NOMO-1 treated with DMSO at 0.1 percent for 48 hours (cell line): ENCODE data around the gene RNF224.

Source experiments
- DNase-seq: peaks from one replicate; lab custom pipeline; 2025; ENCODE audit not compliant: unreplicated experiment; lab: John Stamatoyannopoulos, UW

Gene RNF224

DNA sequence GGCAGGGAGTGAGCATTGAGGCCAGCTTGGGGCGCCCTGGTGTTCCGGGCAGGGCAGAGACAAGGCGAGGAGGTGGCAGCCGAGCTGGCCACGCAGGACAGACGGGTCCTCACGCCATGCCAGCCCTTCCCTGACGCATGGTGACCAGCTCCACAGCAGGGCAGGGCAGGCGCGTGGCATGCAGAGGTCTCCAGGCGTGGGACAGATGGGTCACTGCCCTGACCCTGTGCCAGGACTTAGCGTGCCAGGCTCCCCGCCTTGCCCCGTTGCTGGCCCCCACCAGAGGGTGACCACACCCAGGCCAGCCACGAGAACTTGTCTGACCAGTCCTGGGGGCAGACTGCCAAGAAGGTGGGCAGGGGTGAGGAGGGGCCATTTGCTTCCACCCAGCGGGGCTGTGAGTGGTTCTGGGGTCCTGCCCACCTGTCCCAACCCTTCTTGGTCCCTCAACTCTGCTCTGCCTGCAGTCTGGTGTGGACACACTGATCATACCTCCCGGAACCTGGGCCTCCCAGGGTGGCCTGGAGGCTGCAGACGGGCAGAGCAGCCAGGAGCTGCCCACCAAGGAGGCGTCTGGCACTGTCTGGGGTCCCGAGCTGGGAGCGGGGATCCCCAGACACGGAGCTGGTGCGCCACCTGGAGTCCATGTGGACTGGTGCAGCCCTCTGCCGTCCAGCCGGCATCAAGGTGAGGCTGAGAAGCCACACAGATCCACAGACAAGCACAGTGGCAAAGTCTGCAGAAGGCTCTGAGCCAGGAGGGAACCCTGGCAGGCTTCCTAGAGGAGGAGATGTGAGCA lies at the start of gene RNF224:
RNF224 (plus strand) TSS at position 449 of the 799 bp plus-strand sequence. CDS start 834 bp downstream, outside the sequence.
- DNase-seq: peak; percentile 83

DNA sequence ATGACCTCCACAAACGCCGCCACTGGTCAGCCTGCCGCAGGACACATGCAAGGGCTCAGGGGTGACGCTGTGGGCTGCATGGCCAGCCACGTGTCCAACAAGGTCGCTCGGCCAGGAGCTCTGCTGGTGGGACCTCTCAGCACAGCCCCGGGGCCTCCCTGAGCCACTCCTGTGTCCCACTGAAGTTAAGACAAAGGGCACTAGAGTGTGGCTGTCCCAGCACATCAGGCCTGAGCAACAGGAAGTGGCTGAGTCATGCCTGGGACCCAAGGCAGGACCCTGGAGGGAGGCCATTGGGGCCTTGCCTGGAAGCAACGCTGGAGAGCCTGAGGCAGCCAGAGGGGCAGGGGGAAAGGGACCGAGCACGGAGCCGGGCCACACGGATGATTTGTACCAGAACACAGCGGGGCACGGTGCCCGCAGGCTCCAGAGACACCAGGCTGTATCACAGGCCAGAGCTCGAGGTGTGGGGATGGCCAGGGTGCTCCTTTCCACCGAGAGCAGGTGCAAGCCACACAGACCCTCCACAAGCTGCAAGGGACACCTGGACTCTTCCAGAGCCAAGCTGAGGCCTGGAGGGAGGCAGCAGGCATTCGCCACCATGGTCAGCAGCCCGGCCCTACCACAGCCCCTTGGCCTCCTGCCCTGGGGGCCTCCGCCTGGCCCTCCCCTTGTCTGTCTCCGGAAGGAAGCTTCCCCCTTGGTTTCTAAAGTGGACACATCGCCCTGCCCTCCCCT lies 48.9 kb upstream of the RNF224 start:
- DNase-seq: no peak

DNA sequence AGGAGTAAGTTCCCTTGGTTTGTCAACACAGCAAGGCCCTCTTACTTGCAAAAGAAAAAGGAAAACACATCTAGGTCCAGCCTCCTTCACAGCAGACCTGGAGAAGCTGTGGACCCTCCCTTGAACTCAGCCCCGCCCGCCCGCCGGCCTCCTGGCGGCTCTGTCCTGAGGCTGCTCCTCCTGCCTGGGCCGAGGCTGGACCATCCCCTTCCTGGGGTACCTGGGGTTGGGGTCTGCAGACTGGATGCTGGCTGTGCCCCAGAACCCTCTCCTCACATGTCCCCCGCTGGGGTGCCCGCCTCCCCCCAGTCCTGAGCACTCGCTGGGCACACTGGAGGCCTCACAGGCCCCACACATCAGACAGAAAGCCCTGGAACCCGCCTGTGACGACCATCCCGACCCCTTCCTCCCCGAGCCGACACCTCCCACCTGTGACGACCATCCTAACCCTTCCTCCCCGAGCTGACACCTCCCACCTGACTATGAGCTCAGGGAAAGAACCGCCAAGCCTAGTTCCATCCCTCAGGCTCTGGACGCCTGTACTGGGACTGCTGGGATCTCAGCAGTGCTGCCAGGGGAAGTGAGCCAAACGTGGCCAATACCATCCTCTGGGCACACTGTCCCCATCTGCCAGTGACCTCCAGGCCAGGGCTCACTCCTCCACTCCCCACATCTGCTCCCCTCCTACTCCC lies 48.2 kb upstream of the RNF224 start:
- DNase-seq: no peak

DNA sequence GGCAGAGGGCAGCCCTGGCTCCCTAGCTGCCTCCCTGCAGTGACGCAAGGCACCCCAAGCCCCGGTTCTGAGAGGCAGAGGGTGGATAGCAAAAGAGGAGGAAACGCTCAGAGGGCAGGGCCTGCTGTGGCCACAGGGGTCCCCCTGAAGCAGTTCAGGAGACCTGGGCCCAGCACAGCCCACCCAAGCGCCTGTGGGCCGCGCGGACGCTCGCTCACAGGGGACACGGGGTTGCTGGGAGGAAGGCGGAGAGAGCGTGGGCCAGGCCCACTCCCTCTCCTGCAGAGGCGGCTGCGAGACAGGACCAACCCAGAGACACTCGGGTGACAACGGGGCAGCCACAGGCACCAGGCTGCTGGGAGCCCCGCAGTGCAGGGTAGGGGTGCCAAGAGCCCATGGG lies 47.5 kb upstream of the RNF224 start:
- no peak for DNase-seq

DNA sequence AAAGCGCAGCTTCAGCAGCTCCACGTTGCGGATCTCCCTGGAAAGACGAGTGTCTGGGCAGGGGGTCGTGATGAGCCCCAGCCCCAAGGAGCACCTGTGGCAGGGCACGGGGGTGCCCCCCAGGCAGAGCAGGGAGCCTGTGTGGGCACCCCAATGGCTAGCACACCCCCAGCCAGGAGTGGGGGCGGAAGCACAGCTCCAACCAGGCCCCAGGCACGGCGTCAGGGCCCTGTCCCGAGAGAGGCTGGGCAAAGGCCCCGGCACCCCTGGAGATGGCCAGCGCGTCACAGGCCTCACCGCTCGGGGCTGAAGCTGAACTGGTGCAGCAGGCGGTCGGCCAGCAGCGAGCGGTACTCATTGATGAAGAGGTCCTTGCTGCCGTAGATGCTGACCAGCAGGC lies 46.8 kb upstream of the RNF224 start:
- no peak for DNase-seq

DNA sequence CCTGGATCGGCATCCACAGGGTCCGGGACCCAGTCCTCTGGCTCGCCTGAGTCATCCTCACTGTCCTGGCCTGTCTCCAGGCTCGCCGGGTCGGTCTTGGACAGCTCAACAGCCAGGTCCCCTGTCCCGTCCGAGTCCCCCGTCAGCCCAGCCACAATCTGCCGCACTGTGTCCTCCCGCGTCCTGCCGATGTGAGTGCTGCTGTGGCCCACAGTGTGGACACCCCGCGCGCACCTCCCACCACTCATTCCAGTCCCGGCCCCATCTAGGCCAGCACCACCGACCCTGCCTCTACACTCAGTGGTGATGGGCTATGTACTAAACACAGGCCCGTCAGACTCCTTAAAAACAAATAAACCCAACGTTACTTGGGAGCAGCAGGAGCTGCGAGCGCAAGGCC lies 45.6 kb upstream of the RNF224 start:
- DNase-seq: no peak

DNA sequence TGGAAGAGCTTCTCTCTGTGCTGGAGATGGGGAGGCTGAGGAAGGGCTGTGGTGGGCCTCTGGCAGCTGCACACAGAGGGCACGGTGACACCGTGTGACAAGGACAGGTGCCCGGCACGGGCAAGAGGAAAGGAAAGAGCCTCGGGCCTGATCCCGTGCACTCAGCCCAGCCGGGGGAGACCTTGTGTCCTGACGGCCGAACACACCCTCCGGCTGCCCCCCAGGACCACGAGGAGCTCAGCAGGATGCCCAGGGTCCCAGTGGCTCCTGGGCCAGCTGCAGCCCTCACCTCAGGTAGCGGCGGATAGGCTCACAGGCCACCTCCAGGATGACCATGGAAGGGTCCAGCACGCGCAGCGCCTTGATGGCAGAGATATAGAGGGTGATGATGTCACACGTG lies 44.5 kb upstream of the RNF224 start:
- no peak for DNase-seq

DNA sequence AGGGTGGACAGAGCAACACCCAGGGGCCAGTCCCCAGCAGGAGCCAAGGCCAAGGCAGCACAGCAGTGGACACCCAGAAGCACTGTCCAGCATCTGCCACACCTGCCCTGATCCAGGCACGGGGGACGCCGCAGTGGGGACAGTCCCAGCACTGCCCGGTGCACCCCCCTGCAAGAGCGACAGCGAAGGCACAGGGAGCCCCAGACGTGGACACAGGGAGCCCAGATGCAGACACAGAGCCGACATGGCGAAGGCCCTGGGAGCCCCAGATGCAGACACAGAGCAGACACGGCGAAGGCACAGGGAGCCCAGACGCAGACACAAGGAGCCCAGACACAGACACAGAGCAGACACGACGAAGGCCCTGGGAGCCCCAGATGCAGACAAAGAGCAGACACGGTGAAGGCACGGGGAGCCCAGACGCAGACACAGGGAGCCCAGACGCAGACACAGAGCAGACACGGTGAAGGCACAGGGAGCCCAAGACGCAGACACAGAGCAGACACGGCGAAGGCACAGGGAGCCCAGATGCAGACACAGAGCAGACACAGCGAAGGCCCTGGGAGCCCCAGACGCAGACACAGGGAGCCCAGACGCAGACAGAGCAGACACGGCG lies 43.2 kb upstream of the RNF224 start:
- no peak for DNase-seq

DNA sequence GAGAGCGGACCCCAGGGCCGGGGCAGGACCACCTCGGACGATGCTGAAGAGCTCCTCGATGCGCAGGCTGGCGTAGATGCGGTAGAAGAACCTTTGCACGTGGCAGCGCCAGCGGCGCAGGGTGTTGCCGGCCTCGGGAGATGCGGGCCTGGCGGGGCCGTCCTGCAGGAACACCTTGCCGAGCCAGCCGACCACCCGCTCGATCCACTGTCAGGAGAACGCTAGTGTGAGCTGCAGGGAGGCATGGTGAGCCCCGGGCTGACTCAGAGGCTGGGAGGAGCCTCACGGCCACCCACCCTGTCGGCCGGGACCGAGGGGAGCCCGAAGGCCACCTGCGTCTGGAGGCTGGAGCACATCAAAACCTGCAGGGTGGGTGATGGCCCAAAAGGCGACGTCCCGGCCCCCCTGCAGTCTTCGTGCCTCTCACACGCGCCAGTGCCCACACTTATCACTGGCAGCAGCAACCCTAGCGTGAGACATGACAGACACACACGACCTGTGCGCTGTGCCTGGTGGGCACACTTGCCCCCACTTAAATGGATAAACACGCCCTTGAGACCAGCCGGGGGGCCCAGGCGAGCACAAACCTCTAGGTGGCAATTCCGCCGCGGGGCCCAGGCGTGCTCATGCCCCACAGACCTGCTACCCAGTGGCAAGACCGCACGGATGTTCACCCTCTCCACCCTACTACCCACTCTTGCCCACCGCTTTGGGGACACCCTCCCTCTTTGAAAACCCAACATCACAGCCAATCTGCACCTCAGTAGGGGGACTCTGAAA lies 42.2 kb upstream of the RNF224 start:
- DNase-seq: no peak

DNA sequence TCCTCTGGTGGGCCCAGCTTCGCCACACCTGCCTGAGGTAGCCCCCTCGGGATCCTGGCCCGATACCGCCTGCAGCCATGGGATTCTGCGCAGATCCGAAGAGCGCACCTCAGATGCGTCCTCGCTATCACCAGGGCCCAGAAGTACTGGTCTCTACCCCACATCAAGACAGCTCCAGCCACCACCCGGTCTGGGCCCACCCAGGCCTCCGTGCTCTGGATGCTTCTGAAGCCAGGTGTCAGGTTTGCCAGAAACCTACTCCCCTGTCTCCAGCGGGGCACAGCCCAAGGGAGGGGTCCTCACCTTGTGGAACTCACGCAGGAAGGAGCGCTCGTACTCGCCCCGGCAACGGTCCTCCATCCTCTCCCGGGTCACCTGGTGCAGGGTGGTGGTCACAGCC lies 41.4 kb upstream of the RNF224 start:
- DNase-seq: no peak

DNA sequence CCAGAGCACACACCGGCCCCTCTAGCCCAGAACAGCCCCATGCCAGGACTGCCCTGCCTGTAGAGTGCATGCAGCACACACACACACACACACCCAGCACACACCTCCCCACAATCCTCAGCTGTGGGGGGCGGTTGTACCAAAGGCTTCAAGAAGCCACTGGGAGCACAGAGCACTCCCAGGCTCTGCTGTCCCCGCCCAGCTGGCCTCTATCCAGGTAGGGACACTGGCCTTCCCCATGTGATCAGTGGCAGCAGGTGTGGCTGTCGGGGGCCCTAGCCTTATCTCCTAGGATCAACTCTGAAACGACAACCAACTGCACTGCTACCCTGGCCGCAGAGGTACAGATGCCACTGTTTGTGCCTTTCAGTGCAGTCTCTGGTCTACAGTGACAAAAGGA lies 40.9 kb upstream of the RNF224 start:
- no peak for DNase-seq

DNA sequence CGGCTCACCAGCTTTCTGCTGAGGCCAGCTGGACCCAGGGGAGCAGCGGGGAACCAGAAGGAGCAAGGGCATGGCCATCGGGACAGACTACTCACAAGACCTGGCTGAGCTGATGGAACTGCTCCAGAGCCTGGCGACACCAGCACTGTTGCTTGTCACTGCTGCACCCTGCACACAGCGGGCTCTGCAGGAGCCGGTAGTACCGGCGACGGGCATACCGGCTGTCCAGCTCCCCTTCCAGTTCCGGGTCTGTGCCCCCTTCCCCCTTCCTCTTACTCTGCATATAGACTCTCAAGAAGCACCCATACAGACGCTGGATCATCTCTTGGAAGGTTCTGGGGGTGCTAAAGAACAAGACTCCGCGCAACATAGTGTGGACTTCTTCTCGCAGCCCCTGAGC lies 39.9 kb upstream of the RNF224 start:
- no peak for DNase-seq

DNA sequence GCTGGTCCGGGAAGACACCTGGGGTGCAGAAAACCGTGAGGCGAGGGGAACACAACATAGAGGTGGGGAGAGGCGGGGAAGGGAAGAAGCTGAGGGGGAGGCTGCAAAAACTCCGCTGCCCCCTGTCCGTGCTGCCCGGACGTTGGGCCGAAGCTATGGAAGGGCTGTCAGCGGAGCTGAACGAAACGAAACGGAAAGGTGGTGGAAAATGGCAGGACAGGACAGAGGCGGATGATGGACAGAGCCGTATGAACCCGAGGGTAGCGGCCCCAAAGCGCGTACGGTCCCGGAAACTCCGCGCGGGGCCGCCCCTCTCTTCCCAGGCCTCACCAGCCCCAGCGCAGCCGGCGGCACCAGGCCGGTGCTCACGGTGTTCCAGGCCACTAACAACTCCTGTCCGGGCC lies 39.2 kb upstream of the RNF224 start:
- no peak for DNase-seq

DNA sequence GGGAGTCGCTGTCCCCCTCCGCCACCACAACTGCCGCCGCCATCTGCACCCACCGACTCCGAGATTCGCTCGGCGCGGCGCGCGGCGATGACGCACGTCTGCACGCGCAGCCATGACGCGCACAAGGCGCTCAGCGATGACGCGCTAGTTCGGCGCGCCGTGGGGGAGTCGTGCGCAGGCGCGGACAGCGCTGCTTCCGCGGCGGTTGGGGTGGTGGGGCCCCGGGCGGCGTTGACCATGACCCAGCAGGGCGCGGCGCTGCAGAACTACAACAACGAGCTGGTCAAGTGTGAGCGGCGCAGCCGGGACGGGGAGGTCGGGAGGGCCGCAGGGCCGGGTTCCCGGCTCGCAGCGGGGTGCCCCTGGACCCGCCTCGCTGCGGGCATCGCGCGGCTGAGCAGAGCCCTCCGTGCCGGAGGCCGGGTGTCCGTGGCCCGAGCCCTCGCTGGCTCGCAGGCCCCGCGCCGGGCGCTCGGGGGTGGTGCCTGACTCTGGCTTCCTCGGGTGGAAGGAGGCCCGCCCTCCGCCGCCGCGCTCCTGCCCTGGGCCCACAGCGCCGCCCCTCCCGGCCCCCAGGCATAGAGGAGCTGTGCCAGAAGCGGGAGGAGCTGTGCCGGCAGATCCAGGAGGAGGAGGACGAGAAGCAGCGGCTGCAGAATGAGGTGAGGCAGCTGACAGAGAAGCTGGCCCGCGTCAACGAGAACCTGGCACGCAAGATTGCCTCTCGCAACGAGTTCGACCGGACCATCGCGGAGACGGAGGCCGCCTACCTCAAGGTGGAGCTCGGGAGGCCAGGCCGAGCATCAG lies 38.6 kb upstream of the RNF224 start, which contains the start of the genes ANAPC2 and SSNA1:
ANAPC2 (minus strand) TSS at position 71 of the 807 bp plus-strand sequence; CDS start at position 43, 28 bp downstream.
SSNA1 (plus strand) TSS at position 187 of the 807 bp plus-strand sequence; CDS start at position 238, 51 bp downstream.
- peak; percentile 90 for DNase-seq

DNA sequence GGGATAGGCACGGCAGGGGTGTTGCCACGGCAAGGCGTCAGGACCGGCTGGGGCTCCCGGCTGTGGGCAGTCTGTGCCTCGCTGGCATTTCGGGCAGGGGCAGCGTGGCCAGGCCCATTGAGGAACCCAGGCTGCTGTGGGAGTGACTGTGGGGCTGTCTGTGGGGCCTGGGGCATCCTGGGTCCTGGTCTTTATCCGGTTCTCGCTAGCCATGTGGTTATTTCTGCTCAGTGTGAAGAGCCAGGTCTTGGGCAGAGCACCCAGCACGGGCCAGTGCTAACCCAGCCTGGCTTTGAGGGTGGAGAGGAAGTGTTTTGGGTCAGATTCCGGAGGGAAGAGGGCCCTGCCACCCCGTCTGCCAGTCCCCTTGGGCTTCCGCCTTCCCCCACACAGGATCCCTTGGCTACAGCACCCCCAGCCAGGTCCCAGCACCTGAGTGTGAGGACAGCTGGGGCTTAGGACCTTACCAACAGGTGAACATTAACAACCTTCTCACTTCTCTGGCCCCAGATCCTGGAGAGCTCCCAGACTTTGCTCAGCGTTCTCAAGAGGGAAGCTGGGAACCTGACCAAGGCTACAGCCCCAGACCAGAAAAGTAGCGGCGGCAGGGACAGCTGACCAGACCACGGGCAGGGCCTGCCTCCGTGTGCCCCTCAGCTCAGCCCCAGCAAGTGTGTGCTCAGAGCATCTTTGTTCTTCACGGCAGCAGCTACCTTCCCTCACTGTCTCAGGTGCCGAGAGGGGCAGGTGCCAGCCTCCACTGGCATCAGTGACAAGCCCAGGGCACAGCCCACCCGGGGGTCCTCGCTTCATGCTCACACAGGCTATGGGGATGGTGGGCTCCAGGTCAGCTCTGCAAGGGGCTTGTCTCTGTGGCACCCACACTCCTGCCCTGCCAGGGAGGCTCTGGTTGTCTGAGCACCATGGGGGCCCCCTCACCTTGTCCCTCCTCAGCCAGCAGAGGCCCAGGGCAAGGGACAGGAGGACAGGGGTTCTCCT lies 37.7 kb upstream of the RNF224 start:
- DNase-seq: no peak

DNA sequence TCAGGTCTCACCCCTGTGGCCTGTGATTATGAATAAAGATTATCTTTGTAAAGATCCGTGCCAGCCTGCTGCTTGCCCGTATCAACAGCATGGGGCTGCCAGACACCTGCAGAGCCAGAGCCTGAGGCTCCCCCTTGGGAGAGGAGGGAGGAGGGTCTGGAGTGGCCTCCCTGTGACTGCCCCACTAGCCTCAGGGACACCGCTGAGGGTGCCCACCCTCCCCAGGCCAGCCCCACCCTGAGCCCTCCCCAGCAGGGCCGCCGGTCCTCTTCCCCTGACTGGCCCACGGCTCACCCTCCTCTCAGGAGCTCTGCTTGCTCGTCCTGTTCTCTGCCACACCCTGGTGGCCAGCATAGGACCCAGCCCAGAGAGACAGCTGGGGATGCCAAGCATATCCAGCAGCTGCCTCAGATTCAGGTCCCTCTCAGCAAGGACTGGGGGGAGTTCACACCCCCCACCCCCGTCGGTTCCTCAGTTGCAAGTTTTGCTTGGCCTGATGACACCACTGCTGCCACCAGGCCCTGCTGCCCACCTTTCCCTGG lies 36.9 kb upstream of the RNF224 start:
- no peak for DNase-seq

DNA sequence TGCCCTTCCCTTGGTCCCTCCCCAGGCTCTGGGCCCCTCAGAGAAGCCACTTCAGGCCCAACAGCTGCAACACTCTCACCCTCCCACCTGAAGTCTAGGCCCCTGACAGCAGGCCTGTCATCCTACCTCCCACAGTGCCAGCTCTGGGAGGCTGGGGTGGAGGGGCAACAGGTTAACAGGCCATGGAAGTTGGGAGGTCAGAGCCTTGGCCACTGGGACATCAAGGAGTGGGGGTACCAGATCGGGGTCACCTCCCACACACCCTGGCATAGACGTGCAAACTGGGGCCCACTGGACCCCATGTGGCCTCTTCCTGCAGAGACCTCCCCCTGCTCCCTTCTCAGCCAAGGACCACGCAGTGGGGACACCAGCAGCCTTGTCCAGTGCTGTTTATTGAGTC lies 36.1 kb upstream of the RNF224 start:
- no peak for DNase-seq
